Measurements from ENCODE around the gene RAPGEF5.
A peak's percentile ranks its signal among the peaks of the same experiment; 100 is the strongest.

Gene RAPGEF5

GRCh38 chr7:22167482-22167881 lies 189.5 kb downstream of the RAPGEF5 start:
- no peak for FAIRE-seq
- TF ChIP-seq CTCF (IDR thresholded peaks at IDR 0.05; ENCODE audit: insufficient read depth, missing control alignments), result no peak
- no peak for DNase-seq (ENCODE audit: insufficient read length, low spot score)

GRCh38 chr7:22166928-22167327 lies 190.0 kb downstream of the RAPGEF5 start:
- DNase-seq (ENCODE audit: insufficient read length, low spot score), result no peak
- no peak for TF ChIP-seq CTCF (IDR thresholded peaks at IDR 0.05; ENCODE audit: insufficient read depth, missing control alignments)
- FAIRE-seq, result no peak

DNA sequence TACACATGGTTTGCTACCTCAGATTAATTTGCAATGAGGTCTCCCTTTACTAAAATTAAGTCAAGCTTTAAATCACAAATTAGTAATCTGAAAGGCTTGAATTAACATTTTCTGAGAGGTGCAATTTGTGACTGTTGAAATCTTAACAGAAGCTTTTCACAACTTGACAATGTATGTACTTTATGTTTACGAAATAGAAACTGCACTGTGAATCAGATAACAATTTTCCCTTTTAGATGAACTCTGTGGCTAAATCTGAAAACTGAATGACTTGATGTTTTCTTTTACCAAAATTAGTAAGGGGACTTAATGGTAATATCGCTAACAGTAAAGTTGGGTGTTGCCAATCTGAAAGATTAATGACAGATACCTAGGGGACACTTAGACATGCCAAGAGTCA lies 197.6 kb downstream of the RAPGEF5 start:
- DNase-seq (ENCODE audit: insufficient read length, low spot score) (no peak), FAIRE-seq (peak; percentile 53)
- TF ChIP-seq CTCF (IDR thresholded peaks at IDR 0.05; ENCODE audit: insufficient read depth, missing control alignments), result no peak

- DNase-seq (ENCODE audit: insufficient read length, low spot score), result no peak
- FAIRE-seq, result no peak
- TF ChIP-seq CTCF (IDR thresholded peaks at IDR 0.05; ENCODE audit: insufficient read depth, missing control alignments), result no peak
Observed at GRCh38 chr7:22157552-22157951, 199.4 kb downstream of the RAPGEF5 start.

DNA sequence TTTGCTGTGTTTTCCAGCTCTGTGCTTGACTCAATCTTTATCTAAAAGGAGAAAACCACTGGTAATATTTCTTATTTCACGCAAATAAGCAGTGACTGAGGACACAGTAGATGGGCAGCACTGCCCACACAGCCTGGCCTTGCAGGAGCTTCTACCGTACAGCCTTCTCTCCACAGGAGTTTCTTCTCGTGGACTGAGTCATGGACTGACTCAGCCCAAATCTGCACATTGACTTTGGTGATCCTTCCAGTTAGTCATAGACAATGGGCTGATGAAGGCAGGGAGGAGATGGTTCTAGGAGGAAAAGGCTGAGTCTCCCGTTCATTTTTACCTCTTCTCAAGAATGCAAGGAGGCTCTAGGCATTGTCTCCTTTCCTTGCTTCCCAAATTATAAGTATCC lies 200.7 kb downstream of the RAPGEF5 start:
- DNase-seq (ENCODE audit: insufficient read length, low spot score) (no peak), FAIRE-seq (no peak)
- TF ChIP-seq CTCF (IDR thresholded peaks at IDR 0.05; ENCODE audit: insufficient read depth, missing control alignments), result no peak

GRCh38 chr7:22154143-22154529 lies 202.8 kb downstream of the RAPGEF5 start:
- FAIRE-seq, result no peak
- DNase-seq (ENCODE audit: insufficient read length, low spot score), result no peak

More at GRCh38 chr7:22154143-22154529, 202.8 kb downstream of the RAPGEF5 start:
- TF ChIP-seq CTCF (IDR thresholded peaks at IDR 0.05; ENCODE audit: insufficient read depth, missing control alignments), result no peak

Measured in D721Med (cell line).